Activated CD8-positive, alpha-beta memory T cell treated with anti-CD3 and anti-CD28 coated beads, Interleukin-2, amount 50 U/mL, for 24 hours (primary cell): ENCODE results near the gene COL4A2.

ENCODE experiments used
- DNase-seq: peaks from one replicate; pipeline ENCODE4 v3.0.0-alpha.2; 2020; ENCODE audit errors: extremely low read depth

Gene COL4A2

GRCh38 chr13:110306960-110307766 is at the start of gene COL4A2, which contains the start of gene COL4A1:
Gene COL4A2, plus strand, starts transcription at chr13:110307284. Its CDS starts 620 bp downstream, at chr13:110307904.
Gene COL4A1, minus strand, starts transcription at chr13:110307157. Its CDS starts 130 bp downstream, at chr13:110307027.
- DNase-seq: no peak

GRCh38 chr13:110257408-110257807 is 49.7 kb upstream of the COL4A2 start:
- DNase-seq: no peak

- DNase-seq: no peak
These were observed 48.0 kb upstream of the COL4A2 start for GRCh38 chr13:110258876-110259631.

GRCh38 chr13:110259651-110260050 is 47.4 kb upstream of the COL4A2 start:
- no peak for DNase-seq

- no peak for DNase-seq
These were observed 45.7 kb upstream of the COL4A2 start for GRCh38 chr13:110261166-110262081.

GRCh38 chr13:110262082-110262436 is 45.0 kb upstream of the COL4A2 start:
- DNase-seq: no peak

GRCh38 chr13:110262508-110263291 is 44.4 kb upstream of the COL4A2 start:
- no peak for DNase-seq

- DNase-seq: no peak
These were observed 43.7 kb upstream of the COL4A2 start for GRCh38 chr13:110263404-110263803.

GRCh38 chr13:110263888-110264287 is 43.2 kb upstream of the COL4A2 start:
- no peak for DNase-seq

- no peak for DNase-seq
These were observed 42.3 kb upstream of the COL4A2 start for GRCh38 chr13:110264685-110265275.

- DNase-seq: no peak
These were observed 41.8 kb upstream of the COL4A2 start for GRCh38 chr13:110265341-110265681.

- no peak for DNase-seq
These were observed 41.2 kb upstream of the COL4A2 start for GRCh38 chr13:110265682-110266430.

- no peak for DNase-seq
These were observed 40.7 kb upstream of the COL4A2 start for GRCh38 chr13:110266431-110266809.

- DNase-seq: no peak
These were observed 40.1 kb upstream of the COL4A2 start for GRCh38 chr13:110266983-110267382.

GRCh38 chr13:110268061-110268460 is 39.0 kb upstream of the COL4A2 start:
- no peak for DNase-seq

- DNase-seq: no peak
These were observed 38.4 kb upstream of the COL4A2 start for GRCh38 chr13:110268576-110269185.

- DNase-seq: no peak
These were observed 37.4 kb upstream of the COL4A2 start for GRCh38 chr13:110269509-110270185.

GRCh38 chr13:110270507-110270906 is 36.6 kb upstream of the COL4A2 start:
- DNase-seq: no peak

- no peak for DNase-seq
These were observed 35.8 kb upstream of the COL4A2 start for GRCh38 chr13:110271313-110271712.
